Duodenal mucosa (tissue), 2 donors: Measurements from ENCODE around the gene ITGB1.

ENCODE experiments used
- H3K27ac ChIP-seq: one replicate; pipeline ENCODE4 v1.7.0; 2013; ENCODE audit warnings: low read depth, low read length
- H3K27me3 ChIP-seq, 2 donors: one replicate each; pipeline ENCODE4 v1.7.0; 2013; ENCODE audit warnings: low read length in 2 of 2, control low read depth in 1 of 2; ENCODE audit not compliant: insufficient read depth in 2 of 2, control insufficient read depth in 1 of 2
- H3K36me3 ChIP-seq, 2 donors: one replicate each; pipeline ENCODE4 v1.7.0; 2013; ENCODE audit warnings: low read length in 2 of 2, control low read depth in 1 of 2; ENCODE audit not compliant: insufficient read depth in 2 of 2, control insufficient read depth in 1 of 2
- H3K4me1 ChIP-seq, 2 donors: one replicate each; pipeline ENCODE4 v1.7.0; 2013; ENCODE audit warnings: low read length in 2 of 2, control low read depth in 1 of 2; ENCODE audit not compliant: insufficient read depth in 2 of 2, control insufficient read depth in 1 of 2
- H3K4me3 ChIP-seq, 2 donors: one replicate each; pipeline ENCODE4 v1.7.0; 2013; ENCODE audit warnings: low read length in 2 of 2, low read depth in 1 of 2
- H3K9ac ChIP-seq, 2 donors: one replicate each; pipeline ENCODE4 v1.7.0; 2013; ENCODE audit warnings: low read length in 2 of 2, low read depth in 1 of 2
- H3K9me3 ChIP-seq, 2 donors: one replicate each; pipeline ENCODE4 v1.7.0; 2013; ENCODE audit warnings: low read length in 2 of 2, control low read depth in 1 of 2; ENCODE audit not compliant: control insufficient read depth in 1 of 2

ITGB1 gene

GRCh38 chr10:32854435-32854834, 103.6 kb downstream of the ITGB1 start:
- Histone ChIP-seq H3K36me3 (no peaks in the 10 kb centered on the region), H3K4me1 (no peaks in the 10 kb centered on the region), H3K4me3 (no peak overlapping the region), H3K27ac (no peak overlapping the region), H3K27me3 (no peaks in the 10 kb centered on the region), H3K9me3 (no peaks in the 10 kb centered on the region), H3K9ac (no peak overlapping the region)

GRCh38 chr10:32851301-32851700, 106.7 kb downstream of the ITGB1 start:
- no peak overlapping the region for H3K27ac ChIP-seq
- H3K4me1 ChIP-seq, result no peaks in the 10 kb centered on the region
- no peaks in the 10 kb centered on the region for H3K27me3 ChIP-seq
- no peaks in the 10 kb centered on the region for H3K9me3 ChIP-seq
- H3K36me3 ChIP-seq, result no peaks in the 10 kb centered on the region
- H3K4me3 ChIP-seq, result no peak overlapping the region
- H3K9ac ChIP-seq, result no peak overlapping the region
